K562 (cell line): ENCODE data around the gene WT1.

Source experiments
- CC2D1A ChIP-seq: fragments of 450-650 bp; IDR thresholded peaks from 2 replicates; pipeline ENCODE4 v1.6.1; 2017; ENCODE audit warnings: mild to moderate bottlenecking
- COPS2 ChIP-seq: fragments of 450-650 bp; conservative IDR thresholded peaks from 2 replicates; pipeline ENCODE4 v1.6.1; 2016; ENCODE audit warnings: mild to moderate bottlenecking, moderate library complexity
- CSDE1 ChIP-seq, 2 experiments: fragments of 450-650 bp; IDR thresholded peaks; 2 replicates each; pipeline ENCODE4 v1.6.1; 2016; ENCODE audit warnings: mild to moderate bottlenecking in 1 of 2
- CTCF ChIP-seq, 3 experiments: IDR thresholded peaks in 2 of 3; conservative IDR thresholded peaks in 1 of 3; 2 replicates each; pipeline ENCODE4 v1.5.1; 2011 to 2012; ENCODE audit warnings: low read length in 3 of 3, mild to moderate bottlenecking in 3 of 3, control low read depth in 2 of 3, improper control_type of control experiment in 1 of 3, inconsistent platforms in 1 of 3, low read depth in 1 of 3, mixed read lengths in 1 of 3, moderate library complexity in 1 of 3; ENCODE audit not compliant: insufficient read depth in 2 of 3
- GABPB1 ChIP-seq: sonication (generic); formaldehyde crosslinking; IDR thresholded peaks from 2 replicates; pipeline ENCODE4 v1.8.0; 2022; ENCODE audit warnings: mild to moderate bottlenecking, missing genetic modification reagents
- HDAC6 ChIP-seq: IDR thresholded peaks from 2 replicates; pipeline ENCODE4 v1.6.1; 2012; ENCODE audit warnings: low read depth, mild to moderate bottlenecking, control low read depth, inconsistent platforms, low read length, moderate library complexity
- HNRNPK ChIP-seq: fragments of 200-400 bp; formaldehyde crosslinking; IDR thresholded peaks from one replicate; pipeline ENCODE4 v1.6.1; 2018; ENCODE audit warnings: mild to moderate bottlenecking, low read depth, low read length; ENCODE audit not compliant: poor library complexity, severe bottlenecking
- MXI1 ChIP-seq: IDR thresholded peaks from 2 replicates; pipeline ENCODE4 v1.6.1; 2011; ENCODE audit warnings: low read depth, mild to moderate bottlenecking, improper control_type of control experiment, low read length
- PCBP2 ChIP-seq: fragments of 200-400 bp; formaldehyde crosslinking; IDR thresholded peaks from 2 replicates; pipeline ENCODE4 v1.6.1; 2018; ENCODE audit warnings: low read length, low read depth, mild to moderate bottlenecking, moderate library complexity; ENCODE audit not compliant: poor library complexity, severe bottlenecking
- POLR2AphosphoS5 ChIP-seq: IDR thresholded peaks from 2 replicates; pipeline ENCODE4 v1.6.1; 2011; ENCODE audit warnings: mild to moderate bottlenecking, low read depth, low read length, moderate library complexity; ENCODE audit not compliant: control insufficient read depth, insufficient read depth
- POLR2H ChIP-seq: IDR thresholded peaks from 2 replicates; pipeline ENCODE4 v1.6.1; 2016; ENCODE audit warnings: missing genetic modification characterization, low read depth, mild to moderate bottlenecking, control low read depth, missing compliant biosample characterization, moderate library complexity
- SAFB2 ChIP-seq: fragments of 200-400 bp; formaldehyde crosslinking; IDR thresholded peaks from 2 replicates; pipeline ENCODE4 v1.6.1; 2018; ENCODE audit warnings: borderline replicate concordance, low read length, low read depth, moderate library complexity; ENCODE audit not compliant: severe bottlenecking
- SNAPC5 ChIP-seq: fragments of 250-450 bp; sonication (Bioruptor Pico); IDR thresholded peaks from 2 replicates; pipeline ENCODE4 v1.8.0; 2021; ENCODE audit warnings: moderate library complexity, mild to moderate bottlenecking, inconsistent platforms

GRCh38 chr11:32417806-32418205, 17.5 kb downstream of the WT1 start:
- TF ChIP-seq PCBP2 (no peak), POLR2H (tag) (no peak), POLR2AphosphoS5 (no peak), MXI1 (no peak), SNAPC5 (no peak), COPS2 (no peak), CC2D1A (no peak), GABPB1 (no peak), SAFB2 (no peak), CTCF (IDR thresholded peaks at IDR 0.05 in 2 of 3, conservative IDR thresholded peaks at IDR 0.05 in 1 of 3; ENCODE audit: insufficient read depth in 2 of 3, low read depth in 1 of 3, low read length in 3 of 3) (no peak), CSDE1 (IDR thresholded peaks at IDR 0.05) (no peak), HDAC6 (no peak), HNRNPK (no peak)
